GM18508 (cell line): ENCODE data around the gene ASB18.

Experiments
- ATAC-seq: cut with Tn5 transposase; IDR thresholded peaks from one replicate; pipeline ENCODE4 v1.9.1; 2021; ENCODE audit warnings: moderate number of reproducible peaks; ENCODE audit not compliant: insufficient read depth, unreplicated experiment

The ASB18 gene

DNA sequence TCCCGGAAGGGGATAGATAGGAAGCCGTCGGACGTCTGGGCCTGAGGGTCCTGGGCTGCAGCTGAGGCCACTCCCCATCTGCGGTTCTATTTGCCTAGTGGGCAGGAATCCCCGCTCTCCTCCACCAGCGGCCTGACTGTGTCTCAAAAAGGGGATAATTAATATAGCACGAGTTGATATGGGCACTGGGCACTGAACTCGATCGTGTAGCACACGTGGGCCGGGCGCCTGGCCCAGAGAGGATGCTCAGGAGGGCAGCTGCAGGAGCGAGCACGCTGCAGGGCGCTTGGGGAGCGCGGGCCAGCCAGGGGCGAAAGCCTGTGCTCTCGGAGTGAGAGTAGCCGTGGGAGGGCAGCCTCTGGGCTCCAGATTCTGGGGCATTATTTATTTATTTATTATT is 87.3 kb downstream of the ASB18 start:
- ATAC-seq = no peak

DNA sequence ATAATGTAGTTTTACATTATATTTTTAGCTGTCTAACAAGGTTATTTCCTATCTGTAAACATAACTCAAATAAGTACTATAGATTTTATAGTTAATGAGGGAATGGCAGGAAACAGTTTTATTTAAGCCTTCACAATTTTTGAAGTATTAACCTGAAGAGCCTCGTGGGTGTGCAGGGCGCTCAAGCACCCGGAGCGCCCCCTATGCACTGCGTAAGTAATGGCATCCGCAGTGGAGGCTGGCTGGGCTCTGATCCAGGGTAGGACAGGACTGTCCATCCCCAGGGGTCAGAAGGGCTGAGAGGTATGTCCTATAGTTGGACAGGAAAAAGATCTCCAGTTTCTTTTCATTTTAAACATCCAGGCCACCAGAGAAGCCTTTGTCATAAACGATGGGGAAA is 87.8 kb downstream of the ASB18 start:
- no peak for ATAC-seq

DNA sequence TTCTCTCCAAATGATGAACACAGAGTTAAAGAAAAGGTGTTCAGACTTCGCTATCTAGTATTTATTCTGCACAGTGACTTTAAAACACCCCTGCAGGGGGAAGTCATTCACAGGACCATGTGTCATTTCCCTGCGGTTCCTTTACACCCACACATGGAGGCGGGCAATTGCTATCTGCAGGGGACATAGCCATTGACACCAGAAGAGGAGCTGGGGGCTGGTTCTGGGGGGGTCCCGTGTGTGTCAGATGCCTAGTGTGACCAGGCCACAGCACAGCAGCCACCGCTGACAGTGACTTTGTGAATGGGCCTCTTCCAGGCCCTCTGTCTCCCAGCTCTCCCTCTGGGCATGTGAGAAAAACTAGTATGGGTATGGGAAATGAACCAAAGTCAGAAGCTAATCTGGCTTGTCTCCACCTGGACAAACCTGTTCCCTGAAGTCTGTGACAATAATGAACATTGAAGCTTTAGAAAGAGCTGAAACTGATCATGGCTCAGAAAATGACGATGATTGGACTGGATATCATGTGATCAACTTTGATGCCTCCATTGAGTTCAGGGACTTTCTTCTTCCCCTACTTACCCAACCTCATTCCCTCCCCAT is 88.6 kb downstream of the ASB18 start:
- no peak for ATAC-seq

DNA sequence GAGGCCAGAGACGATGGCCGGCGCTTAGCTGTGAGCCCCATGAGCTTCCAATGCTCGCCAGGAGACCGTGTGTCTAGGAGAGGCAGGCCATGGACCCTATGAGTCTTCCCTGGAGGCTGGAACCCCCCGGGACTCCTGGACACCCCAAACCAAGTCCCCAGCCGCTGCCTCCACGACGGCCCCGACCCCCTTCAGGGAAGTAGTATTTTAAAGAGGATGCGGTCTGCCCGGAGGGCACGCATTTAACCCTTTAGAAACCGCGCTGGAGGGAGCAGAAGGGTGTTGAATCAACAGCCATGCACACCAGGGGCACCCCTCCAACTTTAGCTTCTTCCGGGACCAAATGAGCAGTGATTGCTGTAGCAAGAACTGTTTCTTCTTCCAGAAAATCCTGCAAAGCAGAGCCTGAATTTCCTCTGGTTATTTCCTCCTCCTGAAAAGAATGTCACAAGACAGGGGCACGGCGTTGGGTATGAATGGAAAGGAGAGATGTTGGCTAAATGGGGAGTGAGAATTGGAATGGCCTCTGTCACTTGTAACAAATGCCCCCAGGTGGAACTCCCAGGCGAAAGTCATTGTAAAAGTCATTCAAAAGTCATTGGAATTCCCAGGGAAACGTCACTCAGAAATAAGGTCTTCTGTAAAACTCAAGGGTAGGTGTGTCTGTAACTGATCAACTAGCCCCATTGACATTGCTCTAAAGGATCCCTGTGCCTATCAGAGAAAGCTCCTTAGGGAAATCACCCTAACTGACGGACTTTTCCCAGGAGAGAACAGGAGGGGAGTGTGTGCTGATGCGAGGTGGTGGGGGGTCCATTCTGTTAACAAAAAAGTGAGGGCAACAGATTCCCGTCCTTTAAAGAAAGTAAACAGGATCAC is 90.2 kb downstream of the ASB18 start:
- no peak for ATAC-seq

DNA sequence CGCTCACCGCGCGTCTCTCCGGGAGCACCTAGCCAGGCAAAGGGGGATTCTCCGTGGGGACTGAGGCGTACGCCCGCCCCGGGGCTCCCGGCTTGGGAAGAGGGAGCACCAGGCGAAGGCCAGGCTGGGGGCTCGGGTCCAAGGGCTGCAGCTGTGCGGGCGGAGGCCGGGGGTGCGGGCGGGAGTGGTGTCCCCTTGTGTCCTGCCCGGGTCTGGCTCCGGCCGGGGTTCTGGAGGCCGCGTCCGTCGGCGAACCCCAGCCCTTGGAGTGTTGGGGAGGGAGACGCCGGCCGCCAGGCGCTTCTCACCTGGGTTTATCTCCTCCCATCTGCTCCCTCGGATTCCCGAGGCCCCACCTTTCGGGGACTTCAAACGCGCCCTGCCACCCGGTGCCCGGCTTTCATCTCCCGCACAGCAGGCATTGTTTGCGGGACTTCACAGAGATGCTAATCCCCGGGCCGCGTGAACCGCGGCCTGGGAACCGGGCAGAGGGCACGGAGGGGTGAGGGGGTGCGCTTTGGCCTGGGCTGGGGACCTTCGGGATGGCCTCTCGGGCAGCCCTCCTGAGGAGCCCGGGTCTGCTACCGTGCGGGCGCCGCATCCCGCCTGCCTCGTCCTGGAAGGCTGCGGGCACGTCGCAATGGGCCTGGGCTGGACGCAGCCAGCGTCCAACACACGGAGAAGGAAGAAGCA is 91.0 kb downstream of the ASB18 start:
- no peak for ATAC-seq

DNA sequence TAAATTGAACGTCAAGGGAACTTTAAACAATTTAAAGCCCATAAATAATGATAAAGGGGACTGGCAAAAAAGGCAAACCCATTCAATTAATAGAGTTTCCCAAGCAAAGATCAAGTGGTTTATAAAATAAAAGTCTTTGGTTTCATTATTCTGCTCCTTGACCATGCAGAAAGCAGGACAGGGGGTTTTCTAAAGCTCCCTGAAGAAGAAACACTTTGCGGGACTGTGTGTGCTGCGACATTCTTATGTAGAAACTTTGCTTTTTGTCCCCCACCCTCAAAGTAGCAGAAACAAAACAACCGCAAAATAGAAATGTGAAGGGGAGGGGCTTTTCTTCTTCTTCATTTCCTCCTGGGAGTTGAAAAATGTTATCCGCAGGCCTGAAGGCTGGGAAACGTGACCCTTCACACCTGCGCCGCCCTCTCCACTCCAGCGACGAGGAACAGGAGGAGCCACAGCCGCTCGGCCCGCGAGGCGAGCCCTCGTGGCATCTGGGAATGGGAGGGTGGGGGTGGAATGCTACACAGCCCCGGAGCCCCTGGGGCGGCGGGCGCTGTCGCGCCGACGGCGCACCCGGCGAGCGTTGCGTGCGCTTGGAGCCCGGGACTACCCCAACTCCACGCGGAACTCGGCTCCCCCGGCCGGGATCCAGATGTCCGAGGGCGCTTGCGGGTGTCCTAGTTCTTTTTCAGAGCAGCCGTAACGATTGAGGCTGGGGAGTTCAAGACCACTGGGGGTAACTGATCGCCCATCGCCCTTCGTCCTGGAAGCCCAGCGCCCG is 91.8 kb downstream of the ASB18 start:
- no peak for ATAC-seq

DNA sequence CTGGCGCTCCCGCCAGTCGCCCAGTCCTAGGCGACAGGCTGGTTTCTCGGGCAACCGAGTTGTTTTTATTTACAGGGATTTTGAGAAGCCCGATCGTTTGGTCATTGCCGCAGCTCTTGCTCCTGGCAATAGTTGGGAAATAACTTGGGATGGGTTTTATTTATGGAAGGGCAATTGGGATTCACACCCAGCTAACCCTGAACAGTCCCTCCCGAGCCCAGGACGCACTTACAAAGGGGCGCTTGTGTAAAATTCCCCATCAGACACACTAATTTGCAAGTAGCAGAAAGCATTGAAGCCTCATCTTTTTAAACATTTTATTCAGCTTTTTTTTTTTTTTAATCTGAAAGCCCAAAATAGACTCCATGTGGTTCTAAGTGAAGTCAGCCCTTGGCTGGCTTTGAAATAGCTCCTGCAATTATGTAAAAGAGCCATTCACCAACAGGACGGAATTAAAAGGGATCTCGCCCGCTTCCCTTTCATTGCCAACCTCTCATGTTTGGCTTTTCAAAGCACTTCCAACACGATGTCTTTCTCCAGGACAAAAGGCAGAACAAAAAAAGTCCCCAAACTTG is 92.4 kb downstream of the ASB18 start:
- no peak for ATAC-seq

DNA sequence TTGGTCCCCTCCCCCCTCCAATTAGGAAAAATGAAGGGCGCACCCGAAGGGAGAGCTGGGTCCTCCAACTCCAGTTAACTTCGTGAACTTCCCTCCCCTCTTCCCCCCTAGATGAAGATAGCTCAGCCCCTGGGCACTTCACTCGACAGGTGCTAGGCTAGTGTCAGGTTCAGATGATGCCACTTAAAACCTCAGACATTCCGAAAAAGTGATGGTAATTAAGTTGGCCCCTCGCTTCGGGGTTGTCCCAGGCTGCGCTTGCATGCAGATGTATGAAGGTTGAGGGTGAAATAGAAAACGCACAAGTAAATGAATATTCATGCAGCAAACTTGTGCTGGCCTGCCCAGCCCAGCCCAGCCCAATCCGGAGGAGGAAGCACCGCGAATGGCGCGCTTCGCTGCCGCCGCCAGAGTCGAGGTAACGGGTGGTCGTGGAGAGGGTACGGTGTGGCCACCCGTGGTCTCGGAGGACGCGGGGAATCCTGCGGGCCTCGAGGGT is 93.0 kb downstream of the ASB18 start:
- no peak for ATAC-seq

DNA sequence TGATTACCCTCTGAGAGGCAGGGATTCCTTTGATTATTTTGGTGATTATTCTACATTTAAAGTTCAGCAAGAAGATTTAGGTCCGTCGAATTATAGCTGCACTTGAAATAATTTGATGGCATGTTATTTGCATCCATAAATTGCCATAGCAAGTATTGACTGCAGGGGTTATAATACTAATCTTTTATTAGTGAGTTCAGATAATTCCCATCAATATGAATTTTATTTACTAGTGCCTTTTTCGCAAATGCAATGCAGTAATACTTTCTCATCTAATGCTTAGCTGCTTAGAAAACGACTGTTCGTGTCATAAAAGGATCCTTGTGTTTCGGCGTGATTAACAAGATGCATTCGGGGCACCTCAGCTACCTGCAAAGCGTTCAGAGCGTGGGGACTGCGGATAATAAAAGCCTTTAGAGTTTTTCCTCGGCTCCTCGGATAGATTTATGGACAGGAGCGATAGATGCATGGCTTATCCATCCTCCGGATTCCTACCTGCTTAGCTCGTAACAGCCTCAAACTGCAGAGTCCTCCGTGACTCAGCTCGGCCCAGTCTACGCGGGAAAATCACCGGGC is 93.5 kb downstream of the ASB18 start:
- no peak for ATAC-seq

DNA sequence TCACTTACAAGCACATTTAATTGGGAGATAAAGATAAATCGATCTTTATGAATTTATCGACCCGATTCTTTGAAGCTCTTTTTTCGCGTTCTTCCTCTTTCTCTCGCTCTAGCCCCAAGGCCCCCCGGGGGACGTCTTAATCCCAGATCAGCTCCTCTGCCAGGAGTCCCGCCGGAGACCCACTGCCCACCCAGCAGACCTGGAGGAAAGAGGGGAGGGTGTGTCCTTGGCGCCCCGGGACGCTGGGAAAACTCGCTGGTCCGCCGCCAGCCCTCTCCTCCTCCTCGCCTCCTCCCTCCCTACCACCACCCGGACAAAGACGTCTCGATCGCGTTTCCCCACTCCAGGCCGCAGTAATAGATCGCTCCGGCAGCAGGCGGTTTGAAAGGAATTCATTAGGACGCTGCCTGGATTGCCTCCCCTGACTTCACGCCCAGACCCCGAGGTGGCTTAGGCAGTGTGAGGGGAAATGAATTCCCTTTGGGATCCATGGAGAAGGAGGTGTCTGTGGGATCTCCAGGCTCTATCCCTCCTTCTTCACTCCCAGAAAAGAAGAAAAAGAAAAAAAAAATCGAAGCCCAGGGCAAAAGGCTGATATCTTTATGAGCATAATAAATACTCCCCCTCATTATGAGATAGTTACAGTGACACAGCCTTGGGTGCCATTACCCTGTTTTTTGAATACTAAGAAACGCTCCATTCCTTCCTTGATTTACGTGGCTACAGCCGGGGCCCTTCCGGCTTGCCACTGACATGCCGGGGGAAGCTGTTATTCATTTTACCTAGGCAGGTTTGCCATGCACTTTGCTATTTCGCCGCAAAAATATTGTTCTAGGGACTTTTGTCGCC is 94.2 kb downstream of the ASB18 start:
- no peak for ATAC-seq

DNA sequence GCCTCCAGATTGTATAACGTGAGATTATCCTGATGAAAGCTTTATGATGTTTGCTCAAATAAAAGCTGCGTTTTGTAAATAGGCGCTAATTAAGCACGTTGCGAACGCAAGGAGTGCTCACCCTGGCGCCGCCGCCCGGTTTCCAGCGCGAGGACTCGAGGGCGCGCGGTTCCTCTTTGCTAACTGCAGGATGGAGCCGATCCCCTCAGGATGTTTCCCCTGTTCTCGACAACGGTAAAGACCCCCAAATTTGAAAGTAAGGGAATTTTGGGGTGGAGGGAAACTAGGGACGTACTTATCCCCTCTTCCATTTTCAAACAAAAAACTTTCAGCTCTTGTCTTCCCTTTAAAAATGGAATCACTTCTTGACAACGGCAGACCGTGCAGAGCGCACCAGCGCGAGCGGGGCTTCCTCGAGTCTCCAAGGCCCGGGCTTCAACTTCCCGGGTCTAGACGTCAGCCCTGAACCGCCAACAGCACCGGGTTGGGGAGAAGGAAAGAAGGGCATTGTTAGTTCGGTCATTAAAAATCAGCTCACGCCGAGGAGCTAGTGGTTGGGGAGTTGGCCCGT is 95.0 kb downstream of the ASB18 start:
- ATAC-seq = no peak

DNA sequence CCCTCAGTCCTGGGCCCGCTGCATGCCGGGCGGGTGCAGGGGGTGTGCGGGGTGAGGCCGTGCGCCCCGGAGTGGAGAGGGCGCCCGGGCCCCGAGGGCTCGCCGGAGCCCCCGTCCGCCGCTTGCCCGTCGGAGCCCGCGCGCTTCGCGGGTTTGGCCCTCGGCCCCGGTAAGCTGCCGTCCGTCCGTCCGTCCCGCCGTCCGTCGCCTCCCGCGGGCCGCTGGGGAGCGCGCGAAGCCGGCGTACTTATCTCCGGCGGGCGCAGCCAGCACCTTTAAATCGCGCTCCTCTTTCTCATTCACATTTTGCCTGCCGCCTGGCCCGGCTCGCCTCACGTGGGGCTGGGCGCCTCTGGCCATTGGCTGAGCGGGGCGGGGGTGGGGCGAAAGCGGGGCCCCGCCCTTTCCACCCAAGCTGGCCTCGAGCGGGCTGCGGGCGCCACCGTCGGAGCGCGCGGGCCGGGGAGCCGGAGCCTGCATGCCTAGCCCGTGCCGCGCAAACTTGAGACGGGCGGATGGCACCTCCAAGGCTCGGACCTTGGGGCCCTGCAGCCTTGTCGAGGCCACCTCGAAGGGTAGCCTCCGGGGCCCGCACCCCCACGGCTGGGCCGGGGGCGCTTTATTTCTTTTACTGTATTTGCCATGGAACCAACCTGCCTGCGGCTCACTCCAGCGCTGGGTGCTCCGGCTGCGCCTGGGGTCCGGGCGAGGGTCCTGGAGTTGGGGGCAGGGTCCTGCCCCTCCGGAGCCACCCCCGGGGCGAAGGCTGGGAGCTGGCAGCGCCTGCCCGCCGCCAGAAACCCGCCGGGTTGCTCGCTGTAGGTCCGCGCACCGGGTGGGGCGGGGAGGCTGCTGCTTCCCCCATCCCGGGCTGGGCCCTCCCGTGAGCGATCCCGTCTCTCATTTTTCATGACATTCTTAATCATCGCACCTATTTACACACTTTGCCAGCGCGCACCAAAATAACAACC is 95.8 kb downstream of the ASB18 start, which contains the start of gene GBX2:
TSS of gene GBX2 (minus strand) at position 277 of the 971 bp plus-strand sequence. CDS start 415 bp downstream, outside the sequence.
- ATAC-seq = no peak

DNA sequence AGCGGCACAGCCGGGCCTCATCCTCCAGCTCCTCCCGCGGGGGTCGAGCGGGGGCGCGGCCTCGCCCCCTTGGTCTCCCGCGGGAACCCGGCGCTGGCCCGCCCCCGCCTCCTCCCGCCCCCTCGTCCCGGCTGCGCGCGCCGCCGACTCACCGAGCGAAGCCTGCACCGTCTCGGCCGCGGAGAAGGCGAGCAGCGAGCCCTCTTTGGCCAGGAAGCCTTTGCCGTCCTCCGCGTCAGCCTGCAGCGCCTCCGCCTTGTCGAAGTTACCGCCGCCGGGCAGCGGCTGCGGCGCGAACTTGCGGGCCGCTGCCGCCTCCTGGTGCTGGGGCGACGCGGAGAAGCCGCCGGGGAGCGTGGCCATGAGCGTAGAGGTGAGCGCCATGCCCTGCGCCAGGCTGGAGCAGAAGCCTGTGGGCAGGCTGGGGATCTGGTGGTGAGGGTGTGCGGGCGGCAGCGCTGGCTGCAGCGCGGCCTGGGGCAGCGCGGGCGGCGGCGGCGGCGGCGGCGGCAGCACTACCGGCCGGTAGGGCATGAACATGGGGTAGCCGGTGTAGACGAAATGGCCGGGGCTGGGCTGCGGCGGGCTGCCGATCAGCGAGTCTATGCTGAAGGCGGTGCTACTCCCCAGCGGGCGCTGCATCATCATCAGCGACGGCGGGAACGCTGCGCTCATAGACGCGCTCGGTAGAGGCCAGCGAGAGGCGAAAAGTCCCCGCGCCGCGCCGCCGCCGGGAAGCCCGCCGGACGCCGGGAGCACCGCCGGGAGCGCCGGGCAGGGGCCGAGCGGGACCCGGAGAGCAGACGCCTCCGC is 96.7 kb downstream of the ASB18 start:
- ATAC-seq = no peak

DNA sequence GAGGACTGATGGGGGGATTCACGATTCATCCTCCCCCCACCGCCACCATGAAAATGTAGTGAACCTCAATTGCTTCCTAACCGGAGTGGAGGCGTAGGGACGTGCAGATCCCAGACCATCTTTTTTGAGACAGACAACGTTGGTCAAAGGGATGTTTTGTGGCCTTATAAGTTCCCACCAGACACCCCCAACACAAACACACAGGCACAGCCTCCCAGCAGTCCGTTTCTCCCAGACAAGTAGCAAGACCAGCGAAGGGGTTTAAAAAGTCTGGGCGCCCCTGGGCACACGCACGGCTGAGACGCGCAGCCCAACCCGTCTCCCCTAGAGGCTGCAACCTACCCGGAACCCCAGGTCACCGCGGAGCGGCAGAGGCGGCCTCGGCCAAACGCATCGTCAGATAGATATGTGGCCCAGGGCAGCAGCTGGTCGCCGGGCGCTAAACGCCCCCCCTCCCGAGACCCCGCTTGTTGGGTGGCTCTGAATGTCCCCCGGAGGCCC is 97.4 kb downstream of the ASB18 start:
- ATAC-seq = no peak

DNA sequence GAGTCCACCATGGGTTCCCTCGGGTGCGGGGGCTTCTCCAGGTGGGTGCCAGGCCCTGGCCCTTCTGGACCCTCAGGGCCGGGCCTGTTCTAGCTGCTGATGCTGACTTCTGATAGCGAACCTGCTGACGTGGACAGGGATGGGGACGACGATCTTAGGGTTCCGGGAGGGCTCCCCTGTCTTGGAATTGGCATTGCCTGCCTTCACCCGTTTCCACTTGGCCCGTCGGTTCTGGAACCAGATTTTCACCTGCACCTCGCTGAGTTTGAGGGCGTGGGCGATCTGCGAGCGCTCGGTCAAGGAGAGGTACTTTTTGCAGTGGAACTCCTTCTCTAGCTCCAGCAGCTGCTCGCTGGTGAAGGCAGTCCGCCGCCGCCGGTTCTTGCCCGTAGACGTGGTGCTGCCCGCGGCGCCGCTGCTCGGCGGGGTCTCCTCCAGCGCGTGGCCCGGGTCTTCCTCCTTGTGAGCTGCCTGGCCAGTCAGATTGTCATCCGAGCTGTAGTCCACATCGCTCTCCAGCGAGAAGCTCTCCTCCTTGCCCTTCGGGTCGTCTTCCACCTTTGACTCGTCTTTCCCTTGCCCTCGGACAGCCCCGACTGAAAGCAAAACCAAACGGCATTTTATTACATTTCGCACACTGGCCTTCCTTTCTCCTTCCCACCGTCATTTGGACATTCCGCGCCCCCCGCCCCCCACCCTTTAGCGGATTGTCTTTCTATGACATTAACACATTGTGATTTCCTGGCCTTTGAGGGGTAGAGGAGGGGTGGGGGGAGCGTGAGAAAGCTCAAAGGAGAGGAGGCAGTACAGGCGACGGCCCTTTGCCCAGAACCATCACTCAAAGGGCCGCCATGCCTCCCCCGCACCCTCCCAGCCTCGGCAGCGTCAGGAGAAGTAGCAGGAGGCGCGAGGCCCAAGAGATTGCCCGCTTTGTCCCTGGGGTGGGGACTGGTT is 98.1 kb downstream of the ASB18 start:
- ATAC-seq = no peak
